ENCODE measurements around the gene SIKE1.

SIKE1 gene

GRCh38 chr1:114750780-114751179 lies 29.7 kb downstream of the SIKE1 start (continued):
- TF ChIP-seq, protein P1, sequence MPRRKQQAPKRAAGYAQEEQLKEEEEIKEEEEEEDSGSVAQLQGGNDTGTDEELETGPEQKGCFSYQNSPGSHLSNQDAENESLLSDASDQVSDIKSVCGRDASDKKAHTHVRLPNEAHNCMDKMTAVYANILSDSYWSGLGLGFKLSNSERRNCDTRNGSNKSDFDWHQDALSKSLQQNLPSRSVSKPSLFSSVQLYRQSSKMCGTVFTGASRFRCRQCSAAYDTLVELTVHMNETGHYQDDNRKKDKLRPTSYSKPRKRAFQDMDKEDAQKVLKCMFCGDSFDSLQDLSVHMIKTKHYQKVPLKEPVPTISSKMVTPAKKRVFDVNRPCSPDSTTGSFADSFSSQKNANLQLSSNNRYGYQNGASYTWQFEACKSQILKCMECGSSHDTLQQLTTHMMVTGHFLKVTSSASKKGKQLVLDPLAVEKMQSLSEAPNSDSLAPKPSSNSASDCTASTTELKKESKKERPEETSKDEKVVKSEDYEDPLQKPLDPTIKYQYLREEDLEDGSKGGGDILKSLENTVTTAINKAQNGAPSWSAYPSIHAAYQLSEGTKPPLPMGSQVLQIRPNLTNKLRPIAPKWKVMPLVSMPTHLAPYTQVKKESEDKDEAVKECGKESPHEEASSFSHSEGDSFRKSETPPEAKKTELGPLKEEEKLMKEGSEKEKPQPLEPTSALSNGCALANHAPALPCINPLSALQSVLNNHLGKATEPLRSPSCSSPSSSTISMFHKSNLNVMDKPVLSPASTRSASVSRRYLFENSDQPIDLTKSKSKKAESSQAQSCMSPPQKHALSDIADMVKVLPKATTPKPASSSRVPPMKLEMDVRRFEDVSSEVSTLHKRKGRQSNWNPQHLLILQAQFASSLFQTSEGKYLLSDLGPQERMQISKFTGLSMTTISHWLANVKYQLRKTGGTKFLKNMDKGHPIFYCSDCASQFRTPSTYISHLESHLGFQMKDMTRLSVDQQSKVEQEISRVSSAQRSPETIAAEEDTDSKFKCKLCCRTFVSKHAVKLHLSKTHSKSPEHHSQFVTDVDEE (CRISPR knock-in tag; IDR thresholded peaks at IDR 0.05): no peak

- no peak for ATAC-seq
- no peak for TF ChIP-seq ISL1 (CRISPR knock-in tag; IDR thresholded peaks at IDR 0.05)
- no peak for TF ChIP-seq SNAI2 (CRISPR knock-in tag; IDR thresholded peaks at IDR 0.05)
- no peak for TF ChIP-seq ESRRG (CRISPR knock-in tag; IDR thresholded peaks at IDR 0.05)
- TF ChIP-seq ZNF565 (CRISPR knock-in tag; conservative IDR thresholded peaks at IDR 0.05; ENCODE audit: low read depth): no peak
- TF ChIP-seq, protein P2, sequence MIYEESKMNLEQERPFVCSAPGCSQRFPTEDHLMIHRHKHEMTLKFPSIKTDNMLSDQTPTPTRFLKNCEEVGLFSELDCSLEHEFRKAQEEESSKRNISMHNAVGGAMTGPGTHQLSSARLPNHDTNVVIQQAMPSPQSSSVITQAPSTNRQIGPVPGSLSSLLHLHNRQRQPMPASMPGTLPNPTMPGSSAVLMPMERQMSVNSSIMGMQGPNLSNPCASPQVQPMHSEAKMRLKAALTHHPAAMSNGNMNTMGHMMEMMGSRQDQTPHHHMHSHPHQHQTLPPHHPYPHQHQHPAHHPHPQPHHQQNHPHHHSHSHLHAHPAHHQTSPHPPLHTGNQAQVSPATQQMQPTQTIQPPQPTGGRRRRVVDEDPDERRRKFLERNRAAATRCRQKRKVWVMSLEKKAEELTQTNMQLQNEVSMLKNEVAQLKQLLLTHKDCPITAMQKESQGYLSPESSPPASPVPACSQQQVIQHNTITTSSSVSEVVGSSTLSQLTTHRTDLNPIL (CRISPR knock-in tag; IDR thresholded peaks at IDR 0.05; ENCODE audit: low read depth): no peak
- TF ChIP-seq, protein P1 (CRISPR knock-in tag; IDR thresholded peaks at IDR 0.05): no peak
- no peak for TF ChIP-seq ZNF8 (CRISPR knock-in tag; IDR thresholded peaks at IDR 0.05)
- no peak for TF ChIP-seq PPARA (CRISPR knock-in tag; IDR thresholded peaks at IDR 0.05; ENCODE audit: borderline replicate concordance)
- no peak for TF ChIP-seq TCF4 (CRISPR knock-in tag; IDR thresholded peaks at IDR 0.05; ENCODE audit: borderline replicate concordance)
- no peak for TF ChIP-seq ZFP30 (CRISPR knock-in tag; IDR thresholded peaks at IDR 0.05)
- TF ChIP-seq GLIS3 (CRISPR knock-in tag; IDR thresholded peaks at IDR 0.05): no peak
- no peak for TF ChIP-seq TOX (CRISPR knock-in tag; IDR thresholded peaks at IDR 0.05; ENCODE audit: borderline replicate concordance)
- TF ChIP-seq CSRNP3 (CRISPR knock-in tag; IDR thresholded peaks at IDR 0.05): no peak
- TF ChIP-seq ARNTL (CRISPR knock-in tag; IDR thresholded peaks at IDR 0.05; ENCODE audit: borderline replicate concordance, low read depth): no peak
- TF ChIP-seq POU6F1 (CRISPR knock-in tag; IDR thresholded peaks at IDR 0.05; ENCODE audit: borderline replicate concordance, low read depth): no peak
- no peak for TF ChIP-seq BACH2 (CRISPR knock-in tag; IDR thresholded peaks at IDR 0.05; ENCODE audit: borderline replicate concordance)
- TF ChIP-seq ZNF70 (CRISPR knock-in tag; IDR thresholded peaks at IDR 0.05): no peak
- no peak for TF ChIP-seq ZC3H10 (CRISPR knock-in tag; IDR thresholded peaks at IDR 0.05)
- TF ChIP-seq ZFP3 (CRISPR knock-in tag; IDR thresholded peaks at IDR 0.05): no peak
Observed at GRCh38 chr1:114749835-114750234, 30.6 kb downstream of the SIKE1 start.

DNA sequence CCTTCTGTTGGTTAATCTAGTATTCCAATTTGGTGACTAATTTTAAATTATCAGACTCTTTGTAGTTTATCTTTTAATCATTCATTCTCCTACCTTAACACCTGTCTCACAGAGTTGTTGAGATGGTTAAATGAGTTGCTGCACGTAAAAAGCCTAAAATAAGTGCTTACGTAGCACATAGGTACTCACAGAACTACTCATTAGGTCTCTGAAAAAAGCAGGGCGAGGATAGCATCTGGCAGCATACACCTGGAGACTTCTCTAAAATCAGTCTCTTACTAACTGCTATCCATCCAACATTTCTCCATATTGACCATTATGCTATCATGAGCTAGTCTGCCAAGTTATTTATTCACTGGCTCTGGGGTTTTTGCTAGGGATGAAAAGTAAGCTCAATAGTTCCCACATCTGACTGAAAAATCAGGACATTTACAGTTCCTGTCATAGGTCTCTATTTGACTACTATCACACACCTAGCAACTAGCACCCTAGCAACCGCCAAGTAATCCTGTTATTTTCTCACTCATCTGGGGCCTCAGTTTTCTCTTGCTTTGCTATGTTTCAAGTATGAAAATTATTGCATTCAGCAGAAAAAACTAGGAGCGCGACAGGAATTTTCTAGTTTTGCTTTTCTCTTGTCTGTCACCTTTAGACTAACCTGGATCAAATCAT lies 33.9 kb downstream of the SIKE1 start:
- ATAC-seq: no peak

More for the DNA sequence above, 33.9 kb downstream of the SIKE1 start:
- TF ChIP-seq RARB (CRISPR knock-in tag; IDR thresholded peaks at IDR 0.05): no peak
- TF ChIP-seq ZC3H10 (CRISPR knock-in tag; IDR thresholded peaks at IDR 0.05): no peak
- TF ChIP-seq CSRNP3 (CRISPR knock-in tag; IDR thresholded peaks at IDR 0.05): no peak
- TF ChIP-seq TCF4 (CRISPR knock-in tag; IDR thresholded peaks at IDR 0.05; ENCODE audit: borderline replicate concordance): no peak
